GM21423 (cell line): Measurements from ENCODE around the gene BEND5.

Experiments used
- ATAC-seq: cut with Tn5 transposase; IDR thresholded peaks from one replicate; pipeline ENCODE4 v1.9.1; 2021; ENCODE audit warnings: mild to moderate bottlenecking, moderate library complexity; ENCODE audit not compliant: unreplicated experiment

BEND5 gene

GRCh38 chr1:48681476-48682305 lies 95.0 kb downstream of the BEND5 start:
- ATAC-seq: no peak

GRCh38 chr1:48680411-48681035 lies 96.2 kb downstream of the BEND5 start:
- no peak for ATAC-seq

DNA sequence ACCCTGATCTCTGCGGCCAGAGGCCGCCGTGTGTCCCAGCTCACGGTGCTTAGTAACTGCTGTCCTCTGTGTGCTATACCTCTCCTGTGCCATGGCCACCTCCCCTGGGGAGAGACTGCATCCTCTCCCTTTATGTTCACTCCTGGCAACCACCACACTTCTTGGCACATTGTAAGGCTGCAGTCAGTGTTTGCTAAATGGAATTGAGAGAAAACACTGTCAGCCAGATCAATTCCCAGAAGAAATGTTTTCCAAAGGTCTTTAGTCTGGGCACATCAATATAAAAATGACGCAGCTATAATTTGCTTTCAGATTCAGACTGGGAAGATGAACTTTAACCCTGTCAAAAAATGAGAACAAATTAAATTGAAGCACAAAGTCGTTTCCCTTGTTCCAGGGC lies 96.8 kb downstream of the BEND5 start:
- no peak for ATAC-seq

GRCh38 chr1:48678710-48679505 lies 97.8 kb downstream of the BEND5 start:
- peak; percentile 45 for ATAC-seq
